Ishikawa (cell line): Measurements from ENCODE around the gene HLCS.

Experiments used
- CEBPB ChIP-seq: IDR thresholded peaks from 2 replicates; pipeline ENCODE4 v1.6.1; 2012
- CREB1 ChIP-seq: IDR thresholded peaks from 2 replicates; pipeline ENCODE4 v1.6.1; 2012; ENCODE audit warnings: low read depth
- EGR1 ChIP-seq: IDR thresholded peaks from 2 replicates; pipeline ENCODE4 v1.6.1; 2012
- EP300 ChIP-seq: IDR thresholded peaks from 2 replicates; pipeline ENCODE4 v1.6.1; 2012; ENCODE audit warnings: borderline replicate concordance
- FOXM1 ChIP-seq: IDR thresholded peaks from 2 replicates; pipeline ENCODE4 v1.6.1; 2012; ENCODE audit warnings: low read depth, borderline replicate concordance
- RAD21 ChIP-seq: IDR thresholded peaks from 2 replicates; pipeline ENCODE4 v1.6.1; 2012; ENCODE audit warnings: low read depth
- TAF1 ChIP-seq: IDR thresholded peaks from 2 replicates; pipeline ENCODE4 v1.6.1; 2012; ENCODE audit warnings: low read depth, mild to moderate bottlenecking
- TCF12 ChIP-seq: IDR thresholded peaks from 2 replicates; pipeline ENCODE4 v1.6.1; 2012; ENCODE audit warnings: low read depth
- YY1 ChIP-seq: IDR thresholded peaks from 2 replicates; pipeline ENCODE4 v1.6.1; 2012; ENCODE audit warnings: low read depth
- ZBTB7A ChIP-seq: IDR thresholded peaks from 2 replicates; pipeline ENCODE4 v1.6.1; 2012; ENCODE audit warnings: low read depth
- TF ChIP-seq, protein P1 (sequence below): IDR thresholded peaks from 2 replicates; pipeline ENCODE4 v1.6.1; 2012; ENCODE audit warnings: low read depth, mild to moderate bottlenecking
- TF ChIP-seq, protein P2 (sequence below): IDR thresholded peaks from 2 replicates; pipeline ENCODE4 v1.6.1; 2012
- TF ChIP-seq, protein P3 (sequence below): IDR thresholded peaks from 2 replicates; pipeline ENCODE4 v1.6.1; 2012

DNA sequence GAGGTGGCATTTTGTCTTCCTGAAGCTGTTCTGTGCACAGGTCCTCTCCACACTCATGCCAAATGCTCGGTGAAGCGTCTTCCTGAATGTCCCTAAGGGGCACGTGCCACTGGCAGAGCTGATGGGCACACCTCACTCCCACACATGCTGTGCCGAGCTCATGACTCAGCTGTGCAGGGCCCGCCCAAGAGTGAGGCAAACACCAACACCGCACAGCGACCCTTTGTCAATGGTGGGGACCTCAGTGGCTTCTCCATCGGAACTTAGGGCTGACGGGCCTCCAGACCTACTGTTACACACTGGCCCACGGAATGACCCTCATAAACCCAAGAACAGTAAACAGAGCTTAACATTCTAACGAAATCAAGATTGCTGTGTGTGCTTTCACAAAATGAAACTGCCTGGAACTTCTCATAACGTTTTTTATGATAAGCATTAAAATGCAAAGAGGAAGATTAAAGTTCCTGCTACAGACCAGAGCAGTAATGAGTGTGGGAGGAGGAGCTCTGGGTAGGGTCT lies 178.3 kb downstream of the HLCS start:
- TF ChIP-seq FOXM1 (no peak), CEBPB (no peak), TAF1 (no peak), EP300 (no peak), TCF12 (0 out of 2 replicates have a peak, but pooled peaks have one; percentile 29), RAD21 (no peak), CREB1 (no peak), YY1 (no peak), EGR1 (no peak), ZBTB7A (no peak)
- TF ChIP-seq, protein P1, sequence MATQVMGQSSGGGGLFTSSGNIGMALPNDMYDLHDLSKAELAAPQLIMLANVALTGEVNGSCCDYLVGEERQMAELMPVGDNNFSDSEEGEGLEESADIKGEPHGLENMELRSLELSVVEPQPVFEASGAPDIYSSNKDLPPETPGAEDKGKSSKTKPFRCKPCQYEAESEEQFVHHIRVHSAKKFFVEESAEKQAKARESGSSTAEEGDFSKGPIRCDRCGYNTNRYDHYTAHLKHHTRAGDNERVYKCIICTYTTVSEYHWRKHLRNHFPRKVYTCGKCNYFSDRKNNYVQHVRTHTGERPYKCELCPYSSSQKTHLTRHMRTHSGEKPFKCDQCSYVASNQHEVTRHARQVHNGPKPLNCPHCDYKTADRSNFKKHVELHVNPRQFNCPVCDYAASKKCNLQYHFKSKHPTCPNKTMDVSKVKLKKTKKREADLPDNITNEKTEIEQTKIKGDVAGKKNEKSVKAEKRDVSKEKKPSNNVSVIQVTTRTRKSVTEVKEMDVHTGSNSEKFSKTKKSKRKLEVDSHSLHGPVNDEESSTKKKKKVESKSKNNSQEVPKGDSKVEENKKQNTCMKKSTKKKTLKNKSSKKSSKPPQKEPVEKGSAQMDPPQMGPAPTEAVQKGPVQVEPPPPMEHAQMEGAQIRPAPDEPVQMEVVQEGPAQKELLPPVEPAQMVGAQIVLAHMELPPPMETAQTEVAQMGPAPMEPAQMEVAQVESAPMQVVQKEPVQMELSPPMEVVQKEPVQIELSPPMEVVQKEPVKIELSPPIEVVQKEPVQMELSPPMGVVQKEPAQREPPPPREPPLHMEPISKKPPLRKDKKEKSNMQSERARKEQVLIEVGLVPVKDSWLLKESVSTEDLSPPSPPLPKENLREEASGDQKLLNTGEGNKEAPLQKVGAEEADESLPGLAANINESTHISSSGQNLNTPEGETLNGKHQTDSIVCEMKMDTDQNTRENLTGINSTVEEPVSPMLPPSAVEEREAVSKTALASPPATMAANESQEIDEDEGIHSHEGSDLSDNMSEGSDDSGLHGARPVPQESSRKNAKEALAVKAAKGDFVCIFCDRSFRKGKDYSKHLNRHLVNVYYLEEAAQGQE, result no peak
- TF ChIP-seq, protein P2, sequence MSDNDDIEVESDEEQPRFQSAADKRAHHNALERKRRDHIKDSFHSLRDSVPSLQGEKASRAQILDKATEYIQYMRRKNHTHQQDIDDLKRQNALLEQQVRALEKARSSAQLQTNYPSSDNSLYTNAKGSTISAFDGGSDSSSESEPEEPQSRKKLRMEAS, result peak; percentile 84
- TF ChIP-seq, protein P3, sequence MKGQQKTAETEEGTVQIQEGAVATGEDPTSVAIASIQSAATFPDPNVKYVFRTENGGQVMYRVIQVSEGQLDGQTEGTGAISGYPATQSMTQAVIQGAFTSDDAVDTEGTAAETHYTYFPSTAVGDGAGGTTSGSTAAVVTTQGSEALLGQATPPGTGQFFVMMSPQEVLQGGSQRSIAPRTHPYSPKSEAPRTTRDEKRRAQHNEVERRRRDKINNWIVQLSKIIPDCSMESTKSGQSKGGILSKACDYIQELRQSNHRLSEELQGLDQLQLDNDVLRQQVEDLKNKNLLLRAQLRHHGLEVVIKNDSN, result peak; percentile 82
